ENCODE data around the gene RAB20.
"Not testable (repeated sequence)": the region's sequence is repeated elsewhere in the genome, so short reads cannot be mapped to it uniquely, and the experiment has no call there.

Gene RAB20

GRCh38 chr13:110554946-110555345 lies 6.6 kb downstream of the RAB20 start:
- no peak for DNase-seq (ENCODE audit: low read depth)

GRCh38 chr13:110554227-110554836 lies 7.2 kb downstream of the RAB20 start:
- DNase-seq (ENCODE audit: low read depth), result no peak

GRCh38 chr13:110553417-110553816 lies 8.1 kb downstream of the RAB20 start:
- no peak for DNase-seq (ENCODE audit: low read depth)

GRCh38 chr13:110552767-110553166 lies 8.8 kb downstream of the RAB20 start:
- no peak for DNase-seq (ENCODE audit: low read depth)

- DNase-seq (ENCODE audit: low read depth), result no peak
Measured at GRCh38 chr13:110551284-110551683, 10.2 kb downstream of the RAB20 start.

- no peak for DNase-seq (ENCODE audit: low read depth)
Measured at GRCh38 chr13:110549795-110550160, 11.7 kb downstream of the RAB20 start.

GRCh38 chr13:110548891-110549794 lies 12.4 kb downstream of the RAB20 start:
- DNase-seq (ENCODE audit: low read depth), result no peak

- no peak for DNase-seq (ENCODE audit: low read depth)
Measured at GRCh38 chr13:110546926-110547325, 14.6 kb downstream of the RAB20 start.

GRCh38 chr13:110546378-110546777 lies 15.1 kb downstream of the RAB20 start:
- no peak for DNase-seq (ENCODE audit: low read depth)

- no peak for DNase-seq (ENCODE audit: low read depth)
Measured at GRCh38 chr13:110542169-110542796, 19.2 kb downstream of the RAB20 start.

GRCh38 chr13:110541526-110541920 lies 20.0 kb downstream of the RAB20 start:
- no peak for DNase-seq (ENCODE audit: low read depth)

GRCh38 chr13:110540871-110541525 lies 20.5 kb downstream of the RAB20 start:
- DNase-seq (ENCODE audit: low read depth), result no peak

- no peak for DNase-seq (ENCODE audit: low read depth)
Measured at GRCh38 chr13:110539894-110540293, 21.6 kb downstream of the RAB20 start.

- DNase-seq (ENCODE audit: low read depth), result no peak
Measured at GRCh38 chr13:110538632-110539031, 22.9 kb downstream of the RAB20 start.

- no peak for DNase-seq (ENCODE audit: low read depth)
Measured at GRCh38 chr13:110536006-110536693, 25.4 kb downstream of the RAB20 start.

- DNase-seq (ENCODE audit: low read depth), result no peak
Measured at GRCh38 chr13:110535526-110535925, 26.0 kb downstream of the RAB20 start.

- DNase-seq (ENCODE audit: low read depth), result no peak
Measured at GRCh38 chr13:110533771-110534670, 27.5 kb downstream of the RAB20 start.

- DNase-seq (ENCODE audit: low read depth), result not testable (repeated sequence)
Measured at GRCh38 chr13:110532258-110532657, 29.3 kb downstream of the RAB20 start.

- DNase-seq (ENCODE audit: low read depth), result no peak
Measured at GRCh38 chr13:110531671-110532083, 29.8 kb downstream of the RAB20 start.

- DNase-seq (ENCODE audit: low read depth), result no peak
Measured at GRCh38 chr13:110531100-110531499, 30.4 kb downstream of the RAB20 start.

Data from activated T-helper 1 cell treated with Interleukin-2 at 50 U/mL for 16 hours (primary cell).